ENCODE results near the gene GSTM3.
"Not testable (repeated sequence)": the region's sequence is repeated elsewhere in the genome, so short reads cannot be mapped to it uniquely, and the experiment has no call there.

Gene GSTM3

DNA sequence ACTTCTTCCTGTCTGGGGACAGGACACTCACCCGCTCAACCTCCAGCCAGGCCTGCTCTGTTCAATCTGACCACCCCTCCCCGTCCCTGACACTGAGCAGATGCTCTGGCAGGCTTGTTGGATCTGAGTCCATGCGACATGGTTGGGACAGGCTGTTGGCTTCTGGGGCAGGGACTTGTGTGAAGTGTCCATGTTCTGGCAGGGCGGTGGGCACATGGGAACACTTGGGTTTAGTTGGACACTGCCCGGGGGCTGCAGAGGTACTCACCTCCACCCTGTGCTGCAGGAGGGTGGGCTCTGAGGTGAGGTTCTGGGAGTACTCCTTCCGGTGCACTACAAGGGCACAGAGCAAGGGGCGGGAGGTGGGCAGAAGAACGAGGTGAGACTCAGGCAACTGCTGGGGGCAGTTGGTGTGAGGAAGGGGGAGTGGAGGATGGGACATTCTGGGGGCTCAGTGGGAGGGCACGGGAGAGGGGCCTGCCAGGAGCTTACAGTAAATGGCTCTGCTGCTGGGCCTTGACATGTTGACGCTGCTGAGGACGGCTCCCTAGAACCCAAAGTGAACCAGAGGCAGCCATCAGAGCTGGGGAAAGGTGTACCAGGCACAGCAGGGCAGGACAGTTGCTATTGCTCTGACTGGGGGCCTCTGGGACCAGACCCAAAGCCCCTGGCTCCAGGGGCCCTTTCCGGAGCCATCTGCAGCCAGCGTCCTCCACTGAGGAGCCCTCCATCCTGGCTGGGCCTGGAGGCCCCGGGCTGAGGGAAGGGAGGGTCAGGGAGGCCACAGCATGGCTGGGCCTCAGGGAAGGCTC lies 20.6 kb upstream of the GSTM3 start:
- Histone ChIP-seq H3K27me3 (ENCODE audit: insufficient read depth, low read depth, severe bottlenecking) (no peaks in the 10 kb centered on the region), H3K27ac (peak overlapping the region; percentile 74), H3K36me3 (no peaks in the 10 kb centered on the region), H3K9me3 (ENCODE audit: severe bottlenecking) (no peaks in the 10 kb centered on the region), H3K4me3 (ENCODE audit: low read depth, low read length) (no peak overlapping the region)
- TF ChIP-seq, protein P1, sequence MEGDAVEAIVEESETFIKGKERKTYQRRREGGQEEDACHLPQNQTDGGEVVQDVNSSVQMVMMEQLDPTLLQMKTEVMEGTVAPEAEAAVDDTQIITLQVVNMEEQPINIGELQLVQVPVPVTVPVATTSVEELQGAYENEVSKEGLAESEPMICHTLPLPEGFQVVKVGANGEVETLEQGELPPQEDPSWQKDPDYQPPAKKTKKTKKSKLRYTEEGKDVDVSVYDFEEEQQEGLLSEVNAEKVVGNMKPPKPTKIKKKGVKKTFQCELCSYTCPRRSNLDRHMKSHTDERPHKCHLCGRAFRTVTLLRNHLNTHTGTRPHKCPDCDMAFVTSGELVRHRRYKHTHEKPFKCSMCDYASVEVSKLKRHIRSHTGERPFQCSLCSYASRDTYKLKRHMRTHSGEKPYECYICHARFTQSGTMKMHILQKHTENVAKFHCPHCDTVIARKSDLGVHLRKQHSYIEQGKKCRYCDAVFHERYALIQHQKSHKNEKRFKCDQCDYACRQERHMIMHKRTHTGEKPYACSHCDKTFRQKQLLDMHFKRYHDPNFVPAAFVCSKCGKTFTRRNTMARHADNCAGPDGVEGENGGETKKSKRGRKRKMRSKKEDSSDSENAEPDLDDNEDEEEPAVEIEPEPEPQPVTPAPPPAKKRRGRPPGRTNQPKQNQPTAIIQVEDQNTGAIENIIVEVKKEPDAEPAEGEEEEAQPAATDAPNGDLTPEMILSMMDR (IDR thresholded peaks at IDR 0.05; ENCODE audit: low read depth, low read length) = no peak
- DNase-seq = peak; percentile 86

GRCh38 chr1:109760581-109761226 lies 19.9 kb upstream of the GSTM3 start:
- Histone ChIP-seq H3K9me3 (ENCODE audit: severe bottlenecking) (no peaks in the 10 kb centered on the region), H3K27ac (peak overlapping the region; percentile 74)
- TF ChIP-seq, protein P1 (IDR thresholded peaks at IDR 0.05; ENCODE audit: low read depth, low read length) = no peak

DNA sequence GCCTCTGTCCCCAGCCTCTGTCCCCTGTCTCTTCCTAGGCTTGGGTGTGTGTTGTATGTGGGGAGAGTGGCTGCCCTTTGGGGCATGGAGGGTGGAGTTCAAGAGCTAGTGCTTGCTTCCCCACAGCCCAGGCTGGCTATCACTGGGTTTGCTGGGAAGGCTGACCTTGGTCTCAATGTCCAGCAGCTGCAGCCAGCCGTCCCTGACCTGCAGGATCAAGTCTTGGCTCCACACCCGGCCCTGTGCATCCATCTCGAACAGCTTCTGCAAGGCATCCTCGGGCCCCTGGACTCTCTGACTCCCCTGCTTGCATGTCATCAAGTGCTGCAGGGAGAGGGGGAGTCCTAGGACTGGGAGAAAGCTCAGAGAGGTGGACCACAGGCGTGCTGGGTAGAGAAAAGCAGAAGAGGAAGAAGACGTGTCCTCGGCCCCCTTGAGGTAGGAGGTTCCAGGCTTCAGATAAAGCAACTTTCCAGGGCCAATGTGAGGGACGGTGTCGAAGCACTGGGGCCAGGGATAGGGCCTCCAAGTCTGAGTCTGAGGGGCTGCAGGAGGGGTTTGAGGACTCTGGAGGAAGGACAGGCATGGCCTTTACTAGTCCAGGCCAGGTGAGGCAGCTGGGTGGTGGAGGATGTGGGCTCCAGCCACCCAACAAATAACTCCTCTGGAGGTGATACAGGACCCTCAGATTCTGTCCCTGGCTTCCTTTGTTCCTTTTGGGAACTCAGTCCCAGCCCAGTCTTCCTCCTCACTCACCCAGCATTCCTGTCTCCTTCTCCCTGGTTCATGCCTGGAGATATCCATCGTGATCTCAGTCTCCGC lies 18.9 kb upstream of the GSTM3 start:
- H3K27me3 ChIP-seq (ENCODE audit: insufficient read depth, low read depth, severe bottlenecking) = no peaks in the 10 kb centered on the region
- H3K9me3 ChIP-seq (ENCODE audit: severe bottlenecking) = no peaks in the 10 kb centered on the region
- peak; percentile 3 for DNase-seq
- H3K4me3 ChIP-seq (ENCODE audit: low read depth, low read length) = no peak overlapping the region
- H3K27ac ChIP-seq = no peak overlapping the region
- TF ChIP-seq, protein P1 (IDR thresholded peaks at IDR 0.05; ENCODE audit: low read depth, low read length) = no peak
- no peaks in the 10 kb centered on the region for H3K36me3 ChIP-seq

More at GRCh38 chr1:109760581-109761226, 19.9 kb upstream of the GSTM3 start:
- Histone ChIP-seq H3K27me3 (ENCODE audit: insufficient read depth, low read depth, severe bottlenecking) (no peaks in the 10 kb centered on the region), H3K4me3 (ENCODE audit: low read depth, low read length) (no peak overlapping the region), H3K36me3 (no peaks in the 10 kb centered on the region)
- DNase-seq = peak; percentile 6

DNA sequence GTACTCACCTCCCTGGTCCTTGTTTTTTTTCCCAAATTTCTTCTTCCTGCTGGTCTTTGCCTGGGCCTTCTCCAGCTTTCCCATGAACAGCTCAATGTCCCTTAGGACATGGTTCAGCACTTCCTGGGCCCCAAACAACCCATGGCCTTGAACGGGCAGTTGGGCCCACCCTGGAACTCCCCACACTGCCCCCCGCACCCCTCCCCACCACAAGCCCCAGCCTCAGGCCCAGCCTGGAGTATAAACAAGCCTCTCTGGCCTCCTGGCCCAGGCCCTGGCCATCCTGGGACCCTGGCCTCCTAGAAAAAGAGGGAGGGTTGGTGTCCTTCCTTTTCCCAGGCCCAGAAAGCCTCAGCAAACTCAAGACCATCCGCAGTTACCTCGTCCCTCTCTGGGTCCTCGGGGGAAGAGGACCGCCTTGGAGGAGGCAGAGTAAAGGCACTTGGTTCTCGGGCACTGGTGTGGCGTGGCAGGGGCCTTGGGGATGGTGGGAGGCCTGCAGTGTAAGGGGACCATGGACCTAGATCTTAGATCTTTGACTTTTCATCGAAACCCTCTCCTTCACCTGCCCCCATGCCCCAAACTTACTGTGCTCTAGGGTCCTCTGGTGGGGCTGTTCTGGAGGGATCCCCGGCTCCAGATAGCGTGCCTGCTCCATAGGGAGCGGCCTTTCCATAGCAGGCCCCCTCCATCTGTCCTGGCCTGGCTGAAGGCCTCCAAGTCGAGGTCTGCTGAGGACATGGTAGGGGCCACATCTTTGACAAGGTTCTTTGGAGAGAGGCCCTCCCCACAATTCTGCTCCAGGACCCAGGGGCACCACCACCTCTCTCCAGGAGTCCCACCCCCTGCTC lies 17.3 kb upstream of the GSTM3 start:
- no peak overlapping the region for H3K27ac ChIP-seq
- TF ChIP-seq, protein P1 (IDR thresholded peaks at IDR 0.05; ENCODE audit: low read depth, low read length) = no peak
- no peaks in the 10 kb centered on the region for H3K36me3 ChIP-seq
- H3K27me3 ChIP-seq (ENCODE audit: insufficient read depth, low read depth, severe bottlenecking) = no peaks in the 10 kb centered on the region
- H3K4me3 ChIP-seq (ENCODE audit: low read depth, low read length) = no peak overlapping the region
- no peaks in the 10 kb centered on the region for H3K9me3 ChIP-seq (ENCODE audit: severe bottlenecking)
- DNase-seq = no peak

- no peaks in the 10 kb centered on the region for H3K27me3 ChIP-seq (ENCODE audit: insufficient read depth, low read depth, severe bottlenecking)
- H3K9me3 ChIP-seq (ENCODE audit: severe bottlenecking) = no peaks in the 10 kb centered on the region
- H3K27ac ChIP-seq = no peak overlapping the region
- TF ChIP-seq, protein P1 (IDR thresholded peaks at IDR 0.05; ENCODE audit: low read depth, low read length) = no peak
- no peak for DNase-seq
- no peaks in the 10 kb centered on the region for H3K36me3 ChIP-seq
- no peak overlapping the region for H3K4me3 ChIP-seq (ENCODE audit: low read depth, low read length)
Measured at GRCh38 chr1:109756848-109757521, 16.1 kb upstream of the GSTM3 start.

GRCh38 chr1:109756325-109756724 lies 15.5 kb upstream of the GSTM3 start:
- not testable (repeated sequence) for H3K36me3 ChIP-seq; H3K4me3 ChIP-seq (ENCODE audit: low read depth, low read length); DNase-seq; H3K27ac ChIP-seq; H3K9me3 ChIP-seq (ENCODE audit: severe bottlenecking); H3K27me3 ChIP-seq (ENCODE audit: insufficient read depth, low read depth, severe bottlenecking)

Measured in WERI-Rb-1 (cell line).